NCI-H2196 treated with DMSO at 0.1 percent for 48 hours (cell line): ENCODE data around the gene FBLN5.

Experiments used
- DNase-seq: peaks from one replicate; lab custom pipeline; 2025; ENCODE audit not compliant: unreplicated experiment; lab: John Stamatoyannopoulos, UW

FBLN5 gene

DNA sequence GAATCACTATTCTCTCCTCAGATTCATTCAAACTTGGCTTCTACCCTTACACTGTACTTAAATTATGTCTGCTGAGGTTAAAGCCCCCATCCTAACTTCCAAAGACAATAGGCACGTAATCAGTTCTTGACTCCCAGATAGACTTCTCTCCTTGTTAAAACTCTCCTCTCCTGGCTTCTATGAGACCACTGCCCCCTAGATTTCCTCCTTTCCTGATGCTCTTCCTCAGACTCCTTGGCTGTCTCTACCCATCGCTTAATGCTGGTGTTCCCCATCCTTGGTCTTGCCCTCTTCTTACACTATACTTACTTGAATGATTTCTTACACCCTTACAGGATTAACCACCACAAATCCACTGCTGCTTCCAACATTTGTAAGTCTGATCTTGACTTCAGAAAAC lies 112.9 kb downstream of the FBLN5 start:
- DNase-seq = no peak

DNA sequence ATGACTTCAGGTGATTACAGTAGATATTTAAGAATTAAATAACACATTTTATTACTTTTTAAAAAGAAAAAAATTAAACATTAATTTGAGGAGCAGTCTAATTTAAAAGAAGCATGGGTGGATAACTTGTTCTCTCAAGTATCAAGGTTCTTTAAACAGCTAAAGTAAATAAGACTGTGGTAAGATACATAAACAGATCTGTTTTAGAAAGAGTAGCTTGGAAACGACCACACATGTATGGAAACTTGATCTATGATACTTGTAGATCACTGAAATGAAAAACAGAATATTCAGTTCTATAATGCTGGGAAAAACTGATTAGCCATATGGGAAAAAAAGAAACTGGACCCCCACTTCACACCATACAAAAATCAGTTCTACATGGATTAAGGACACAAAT lies 116.2 kb downstream of the FBLN5 start:
- DNase-seq = no peak

DNA sequence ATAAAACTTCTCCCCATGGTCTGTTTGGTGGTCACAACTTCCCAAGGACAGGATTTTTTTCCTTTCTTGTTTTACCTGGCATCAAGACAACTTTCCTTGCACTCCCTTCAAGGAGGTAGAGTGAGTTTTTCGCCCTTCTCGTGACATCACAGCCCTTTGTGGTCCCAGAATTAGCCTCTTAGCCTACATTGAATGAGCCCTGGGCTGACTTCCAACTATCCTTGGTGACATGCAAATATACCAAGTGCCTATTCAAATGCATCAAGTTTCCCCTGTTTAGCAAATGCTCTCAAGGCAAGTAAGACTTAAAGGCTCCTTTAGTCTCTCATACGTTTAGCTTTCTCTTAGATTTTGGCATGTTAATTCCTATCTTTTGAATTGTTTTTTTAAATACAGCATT lies 116.7 kb downstream of the FBLN5 start:
- DNase-seq = peak; percentile 51

DNA sequence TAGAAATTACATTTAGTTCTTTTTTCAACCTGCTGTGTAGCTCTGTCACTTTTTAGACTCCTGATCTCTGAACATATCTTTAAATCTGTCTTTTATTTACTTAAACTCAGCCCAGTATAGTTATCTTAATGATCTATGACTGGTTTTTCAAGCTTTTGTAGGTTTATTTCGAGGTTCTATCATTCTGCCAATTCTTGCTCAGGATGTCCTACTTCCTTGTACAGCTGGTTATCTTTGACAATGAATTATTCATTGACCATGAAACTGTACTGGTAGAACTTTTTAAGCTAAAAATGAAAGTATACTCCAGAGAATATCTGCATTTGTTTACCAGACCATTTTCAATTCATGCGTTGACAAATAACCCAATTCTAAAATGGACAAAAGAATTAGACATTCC lies 118.0 kb downstream of the FBLN5 start:
- no peak for DNase-seq

DNA sequence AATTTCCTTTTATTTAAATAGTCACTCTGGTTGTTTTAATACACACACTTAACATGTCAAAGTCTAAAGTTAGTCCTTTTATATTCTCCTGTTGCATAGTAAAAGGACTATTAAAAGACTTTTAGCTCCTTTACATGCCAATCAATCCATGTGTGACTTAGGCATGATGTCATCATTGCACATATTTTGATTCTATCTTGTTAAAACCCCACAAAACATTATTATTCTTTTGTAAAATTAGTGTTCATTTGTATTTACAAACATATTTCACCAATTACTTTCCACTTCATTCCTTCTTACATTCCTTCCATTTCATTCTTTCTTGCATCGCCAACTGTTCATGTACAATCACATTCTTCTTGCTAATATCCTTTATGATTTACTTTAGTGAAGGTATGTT lies 119.7 kb downstream of the FBLN5 start:
- no peak for DNase-seq
